Measurements from ENCODE around the gene CABLES1. TPM values are rescaled to one million over a fixed set of nuclear protein-coding genes. Genes with fewer than 3 reads are reported as not detected.

The CABLES1 gene
- total RNA-seq, 4 donors from 2014 or later = 4.0 to 24.0 (median 10.2) TPM

DNA sequence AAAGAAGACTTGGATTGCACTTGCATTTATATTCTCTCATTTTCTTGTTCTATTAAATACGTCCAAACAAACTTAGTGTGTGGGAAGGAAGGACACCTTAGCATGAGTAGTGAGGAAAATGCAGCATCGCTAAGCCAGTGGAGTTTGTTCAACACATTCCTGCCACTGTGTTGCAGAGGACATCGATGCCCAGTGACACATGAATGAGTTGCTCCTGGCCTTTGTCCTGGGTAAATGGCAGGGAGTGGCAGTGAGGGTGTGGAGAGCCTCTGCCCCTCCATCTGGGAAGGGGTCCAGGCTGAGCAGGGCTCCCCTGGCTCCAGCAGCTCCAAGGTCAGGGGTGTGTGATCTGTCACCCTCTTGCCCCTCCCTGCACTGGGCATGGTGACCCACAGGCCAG lies 75.9 kb downstream of the CABLES1 start:
- H3K27ac ChIP-seq = no peak overlapping the region
- no peak overlapping the region for H3K4me3 ChIP-seq
- ATAC-seq = no peak
- H3K9me3 ChIP-seq = peaks cover 0 to 5% (median 0%) of the 10 kb centered on the region in 3 donors
- H3K4me1 ChIP-seq = peaks cover 0 to 3% (median 0%) of the 10 kb centered on the region in 3 donors
- peaks cover 0 to 17% of the 10 kb centered on the region in 2 donors for H3K36me3 ChIP-seq
- H3K27me3 ChIP-seq = no peaks in the 10 kb centered on the region
- WGBS, 2 donors (ENCODE audit: low coverage in 1 of 2) = 89 to 100% methylated on average over 2 of the region's 3 CpGs
- TF ChIP-seq POLR2A (IDR thresholded peaks at IDR 0.05) = no peak
- TF ChIP-seq POLR2AphosphoS5 (IDR thresholded peaks at IDR 0.05) = no peak
- no peak for TF ChIP-seq EP300 (IDR thresholded peaks at IDR 0.05)
- TF ChIP-seq, protein P1, sequence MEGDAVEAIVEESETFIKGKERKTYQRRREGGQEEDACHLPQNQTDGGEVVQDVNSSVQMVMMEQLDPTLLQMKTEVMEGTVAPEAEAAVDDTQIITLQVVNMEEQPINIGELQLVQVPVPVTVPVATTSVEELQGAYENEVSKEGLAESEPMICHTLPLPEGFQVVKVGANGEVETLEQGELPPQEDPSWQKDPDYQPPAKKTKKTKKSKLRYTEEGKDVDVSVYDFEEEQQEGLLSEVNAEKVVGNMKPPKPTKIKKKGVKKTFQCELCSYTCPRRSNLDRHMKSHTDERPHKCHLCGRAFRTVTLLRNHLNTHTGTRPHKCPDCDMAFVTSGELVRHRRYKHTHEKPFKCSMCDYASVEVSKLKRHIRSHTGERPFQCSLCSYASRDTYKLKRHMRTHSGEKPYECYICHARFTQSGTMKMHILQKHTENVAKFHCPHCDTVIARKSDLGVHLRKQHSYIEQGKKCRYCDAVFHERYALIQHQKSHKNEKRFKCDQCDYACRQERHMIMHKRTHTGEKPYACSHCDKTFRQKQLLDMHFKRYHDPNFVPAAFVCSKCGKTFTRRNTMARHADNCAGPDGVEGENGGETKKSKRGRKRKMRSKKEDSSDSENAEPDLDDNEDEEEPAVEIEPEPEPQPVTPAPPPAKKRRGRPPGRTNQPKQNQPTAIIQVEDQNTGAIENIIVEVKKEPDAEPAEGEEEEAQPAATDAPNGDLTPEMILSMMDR (IDR thresholded peaks at IDR 0.05) = no peak

DNA sequence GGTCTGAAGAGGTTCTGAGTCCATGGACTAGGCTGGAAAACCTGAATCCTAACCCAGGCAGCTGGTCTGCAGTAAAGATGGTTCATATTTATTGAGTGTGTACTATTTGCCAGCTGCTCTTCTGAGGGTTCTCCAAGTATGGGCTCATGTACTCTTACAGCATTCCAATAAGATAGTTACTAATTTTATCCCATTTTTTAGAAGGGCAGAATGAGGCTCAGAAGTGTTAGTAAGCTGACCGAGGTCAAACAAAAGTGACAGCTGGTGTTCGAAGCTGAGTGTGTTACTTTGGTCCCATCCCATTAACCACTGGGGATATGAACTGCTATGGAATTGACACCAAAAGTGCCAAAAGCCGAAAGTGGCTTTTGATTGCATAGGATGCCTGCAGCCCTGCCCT lies 76.9 kb downstream of the CABLES1 start:
- H3K4me3 ChIP-seq = no peak overlapping the region
- no peaks in the 10 kb centered on the region for H3K27me3 ChIP-seq
- H3K36me3 ChIP-seq = peaks cover 0 to 17% of the 10 kb centered on the region in 2 donors
- no peak for ATAC-seq
- peaks cover 0 to 5% (median 0%) of the 10 kb centered on the region in 3 donors for H3K9me3 ChIP-seq
- H3K4me1 ChIP-seq = peaks cover 0 to 3% (median 0%) of the 10 kb centered on the region in 3 donors
- no peak overlapping the region for H3K27ac ChIP-seq
- 79 to 100% methylated on average over 1 to 2 of the region's 3 CpGs for WGBS, 2 donors (ENCODE audit: low coverage in 1 of 2)
- no peak for TF ChIP-seq POLR2A (IDR thresholded peaks at IDR 0.05)
- TF ChIP-seq POLR2AphosphoS5 (IDR thresholded peaks at IDR 0.05) = no peak
- TF ChIP-seq EP300 (IDR thresholded peaks at IDR 0.05) = no peak
- TF ChIP-seq, protein P1 (IDR thresholded peaks at IDR 0.05) = no peak

DNA sequence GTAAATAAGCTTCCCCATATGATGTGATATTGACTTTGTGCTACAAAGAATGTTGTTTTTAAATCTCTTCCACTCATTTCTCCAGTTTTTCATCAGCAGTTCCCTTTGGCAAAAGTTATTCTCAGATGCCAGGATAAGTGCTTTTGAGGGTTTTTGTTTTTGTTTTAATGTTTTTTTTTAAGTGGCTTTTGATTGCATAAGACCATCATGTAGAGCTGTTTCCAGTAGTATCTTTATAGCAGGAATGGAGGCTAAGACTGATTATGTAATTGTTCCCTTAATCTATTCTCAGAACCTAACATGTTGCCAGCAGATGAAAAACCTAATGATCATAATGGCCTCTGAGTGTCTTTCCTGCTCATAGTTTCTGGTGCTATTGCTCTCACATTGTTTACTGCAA lies 77.9 kb downstream of the CABLES1 start:
- H3K27ac ChIP-seq = no peak overlapping the region
- H3K4me1 ChIP-seq = peaks cover 0 to 3% (median 0%) of the 10 kb centered on the region in 3 donors
- no peak for ATAC-seq
- no peak for TF ChIP-seq POLR2AphosphoS5 (IDR thresholded peaks at IDR 0.05)
- TF ChIP-seq, protein P1 (IDR thresholded peaks at IDR 0.05) = no peak
- no peak for TF ChIP-seq EP300 (IDR thresholded peaks at IDR 0.05)
- TF ChIP-seq POLR2A (IDR thresholded peaks at IDR 0.05) = no peak
- peaks cover 0 to 5% (median 0%) of the 10 kb centered on the region in 3 donors for H3K9me3 ChIP-seq
- H3K27me3 ChIP-seq = no peaks in the 10 kb centered on the region
- H3K36me3 ChIP-seq = peaks cover 0 to 17% of the 10 kb centered on the region in 2 donors
- H3K4me3 ChIP-seq = no peak overlapping the region

GRCh38 chr18:23217781-23218180 lies 82.5 kb downstream of the CABLES1 start:
- ATAC-seq = no peak
- Histone ChIP-seq H3K4me1 (peaks cover 0 to 3% (median 0%) of the 10 kb centered on the region in 3 donors), H3K27ac (no peak overlapping the region), H3K36me3 (peaks cover 0 to 12% of the 10 kb centered on the region in 2 donors), H3K27me3 (no peaks in the 10 kb centered on the region), H3K4me3 (no peak overlapping the region), H3K9me3 (no peaks in the 10 kb centered on the region)
- no peak for TF ChIP-seq POLR2A (IDR thresholded peaks at IDR 0.05)
- TF ChIP-seq, protein P1 (IDR thresholded peaks at IDR 0.05) = no peak
- TF ChIP-seq POLR2AphosphoS5 (IDR thresholded peaks at IDR 0.05) = no peak
- 94 to 98% methylated on average over 9 to 10 of the region's 11 CpGs for WGBS, 2 donors (ENCODE audit: low coverage in 1 of 2)

DNA sequence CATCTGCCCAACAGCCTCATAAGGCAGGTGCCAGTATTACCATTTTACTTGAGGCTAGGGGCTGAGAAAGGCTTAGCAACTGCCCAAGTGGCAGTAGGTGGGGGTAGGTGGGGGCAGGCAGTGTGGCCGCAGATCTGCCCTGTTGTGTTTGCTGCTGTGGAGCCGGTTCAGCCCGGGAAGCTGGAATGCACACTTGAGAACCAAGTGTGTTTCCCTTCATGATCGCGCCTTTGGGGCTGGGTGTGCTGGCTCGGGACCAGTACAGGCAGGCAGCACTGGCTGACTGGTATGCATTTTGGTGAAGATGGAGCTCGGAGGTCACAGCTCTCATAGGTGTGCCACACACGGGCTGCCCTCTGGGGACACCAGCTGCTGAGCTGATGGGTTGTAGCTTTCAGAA lies 85.1 kb downstream of the CABLES1 start:
- no peak for TF ChIP-seq POLR2AphosphoS5 (IDR thresholded peaks at IDR 0.05)
- no peak for TF ChIP-seq EP300 (IDR thresholded peaks at IDR 0.05)
- no peak for TF ChIP-seq POLR2A (IDR thresholded peaks at IDR 0.05)
- TF ChIP-seq, protein P1 (IDR thresholded peaks at IDR 0.05) = no peak
- Histone ChIP-seq H3K4me1 (peaks cover 0 to 9% (median 0%) of the 10 kb centered on the region in 3 donors), H3K9me3 (no peaks in the 10 kb centered on the region), H3K27ac (no peak overlapping the region), H3K36me3 (peaks cover 0 to under 1% of the 10 kb centered on the region in 2 donors), H3K27me3 (no peaks in the 10 kb centered on the region), H3K4me3 (no peak overlapping the region)
- ATAC-seq = no peak
- no CpG with 5 or more reads among the region's 8 CpGs for WGBS, 2 donors (ENCODE audit: low coverage in 1 of 2)

All from gastroesophageal sphincter (tissue), 4 donors.